ENCODE results near the gene CENPL. TPM values are rescaled to one million over a fixed set of nuclear protein-coding genes. Genes with fewer than 3 reads are reported as not detected.
"Not testable (repeated sequence)": the region's sequence is repeated elsewhere in the genome, so short reads cannot be mapped to it uniquely, and the experiment has no call there.

Gene CENPL
- total RNA-seq, 1 donor: 8.0 TPM

DNA sequence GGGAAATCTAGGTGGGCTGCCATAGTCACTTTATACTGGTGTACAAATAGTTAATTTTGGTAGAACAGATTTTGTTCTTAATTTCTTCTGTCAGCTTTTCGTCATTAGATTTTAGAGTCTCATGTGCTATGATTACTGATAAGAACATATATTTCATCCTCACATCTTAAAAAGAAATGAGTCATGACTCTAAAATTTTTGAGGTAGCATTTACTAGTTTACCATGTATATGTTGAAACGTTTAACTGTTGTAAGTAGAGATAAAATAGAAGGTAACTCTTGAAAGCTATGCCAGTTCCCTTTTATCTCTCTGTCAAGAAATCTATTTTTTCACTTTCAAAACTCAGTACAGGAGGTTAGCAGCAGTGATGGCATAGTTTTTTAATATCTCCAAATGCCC, 56.5 kb downstream of the CENPL start:
- Histone ChIP-seq H3K4me1 (ENCODE audit: insufficient read depth, low read length) (no peaks in the 10 kb centered on the region), H3K27me3 (ENCODE audit: insufficient read depth, low read length) (no peaks in the 10 kb centered on the region), H3K9me3 (ENCODE audit: low read depth, low read length) (no peaks in the 10 kb centered on the region), H2AFZ (ENCODE audit: low read length) (no peak overlapping the region), H3K4me3 (ENCODE audit: insufficient read depth, low read length) (no peak overlapping the region), H3K79me2 (ENCODE audit: insufficient read depth, low read length) (no peaks in the 10 kb centered on the region), H3K27ac (ENCODE audit: low read depth, low read length) (no peak overlapping the region), H3K36me3 (ENCODE audit: insufficient read depth, low read length) (peaks cover 6% of the 10 kb centered on the region), H4K20me1 (ENCODE audit: insufficient read depth, low read length) (no peaks in the 10 kb centered on the region), H3K4me2 (ENCODE audit: insufficient read depth, low read length) (no peak overlapping the region)
- no peak for DNase-seq (ENCODE audit: insufficient read length, low spot score, missing footprints)
- TF ChIP-seq, protein P1, sequence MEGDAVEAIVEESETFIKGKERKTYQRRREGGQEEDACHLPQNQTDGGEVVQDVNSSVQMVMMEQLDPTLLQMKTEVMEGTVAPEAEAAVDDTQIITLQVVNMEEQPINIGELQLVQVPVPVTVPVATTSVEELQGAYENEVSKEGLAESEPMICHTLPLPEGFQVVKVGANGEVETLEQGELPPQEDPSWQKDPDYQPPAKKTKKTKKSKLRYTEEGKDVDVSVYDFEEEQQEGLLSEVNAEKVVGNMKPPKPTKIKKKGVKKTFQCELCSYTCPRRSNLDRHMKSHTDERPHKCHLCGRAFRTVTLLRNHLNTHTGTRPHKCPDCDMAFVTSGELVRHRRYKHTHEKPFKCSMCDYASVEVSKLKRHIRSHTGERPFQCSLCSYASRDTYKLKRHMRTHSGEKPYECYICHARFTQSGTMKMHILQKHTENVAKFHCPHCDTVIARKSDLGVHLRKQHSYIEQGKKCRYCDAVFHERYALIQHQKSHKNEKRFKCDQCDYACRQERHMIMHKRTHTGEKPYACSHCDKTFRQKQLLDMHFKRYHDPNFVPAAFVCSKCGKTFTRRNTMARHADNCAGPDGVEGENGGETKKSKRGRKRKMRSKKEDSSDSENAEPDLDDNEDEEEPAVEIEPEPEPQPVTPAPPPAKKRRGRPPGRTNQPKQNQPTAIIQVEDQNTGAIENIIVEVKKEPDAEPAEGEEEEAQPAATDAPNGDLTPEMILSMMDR (IDR thresholded peaks at IDR 0.05; ENCODE audit: extremely low read depth, low read depth, low read length): no peak

DNA sequence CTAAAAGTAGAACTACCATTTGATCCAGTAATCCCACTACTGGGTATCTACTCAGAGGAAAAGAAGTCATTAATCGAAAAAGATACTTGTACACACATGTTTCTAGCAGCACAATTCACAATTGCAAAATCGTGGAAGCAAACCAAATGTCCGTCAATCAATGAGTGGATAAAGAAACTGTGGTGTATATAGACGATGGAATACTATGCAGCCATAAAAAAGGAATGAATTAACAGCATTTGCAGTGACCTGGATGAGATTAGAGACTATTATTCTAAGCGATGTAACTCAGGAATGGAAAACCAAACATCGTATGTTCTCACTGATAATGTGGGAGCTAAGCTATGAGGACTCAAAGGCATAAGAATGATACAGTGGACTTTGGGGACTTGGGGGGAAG, 60.4 kb downstream of the CENPL start:
- H3K4me2 ChIP-seq (ENCODE audit: insufficient read depth, low read length); H3K27ac ChIP-seq (ENCODE audit: low read depth, low read length); DNase-seq (ENCODE audit: insufficient read length, low spot score, missing footprints); H3K4me3 ChIP-seq (ENCODE audit: insufficient read depth, low read length); H2AFZ ChIP-seq (ENCODE audit: low read length); H3K4me1 ChIP-seq (ENCODE audit: insufficient read depth, low read length); H3K79me2 ChIP-seq (ENCODE audit: insufficient read depth, low read length); H3K9me3 ChIP-seq (ENCODE audit: low read depth, low read length); H4K20me1 ChIP-seq (ENCODE audit: insufficient read depth, low read length); H3K27me3 ChIP-seq (ENCODE audit: insufficient read depth, low read length); H3K36me3 ChIP-seq (ENCODE audit: insufficient read depth, low read length): not testable (repeated sequence)

DNA sequence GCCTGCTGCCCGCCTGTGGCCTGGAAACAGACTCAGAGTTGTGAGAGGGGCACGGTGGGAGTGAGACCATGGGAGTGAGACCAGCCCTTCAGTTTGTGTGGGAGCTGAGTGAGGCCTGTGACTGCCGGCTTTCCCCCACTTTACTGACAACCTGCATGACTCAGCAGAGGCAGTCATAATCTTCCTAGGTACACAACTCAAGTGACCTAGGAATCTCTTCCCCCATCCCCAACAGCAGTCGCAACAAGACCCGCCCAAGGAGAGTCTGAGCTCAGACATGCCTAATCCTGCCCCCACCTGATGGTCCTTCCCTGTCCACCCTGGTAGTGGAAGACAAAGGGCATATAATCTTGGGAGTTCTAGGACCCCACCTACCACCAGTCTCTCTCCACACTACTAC, 65.7 kb downstream of the CENPL start:
- no peaks in the 10 kb centered on the region for H3K27me3 ChIP-seq (ENCODE audit: insufficient read depth, low read length)
- no peak overlapping the region for H3K4me3 ChIP-seq (ENCODE audit: insufficient read depth, low read length)
- DNase-seq (ENCODE audit: insufficient read length, low spot score, missing footprints): no peak
- no peaks in the 10 kb centered on the region for H3K9me3 ChIP-seq (ENCODE audit: low read depth, low read length)
- peaks cover 37% of the 10 kb centered on the region for H3K36me3 ChIP-seq (ENCODE audit: insufficient read depth, low read length)
- no peaks in the 10 kb centered on the region for H4K20me1 ChIP-seq (ENCODE audit: insufficient read depth, low read length)
- H3K4me2 ChIP-seq (ENCODE audit: insufficient read depth, low read length): no peak overlapping the region
- no peaks in the 10 kb centered on the region for H3K79me2 ChIP-seq (ENCODE audit: insufficient read depth, low read length)
- TF ChIP-seq, protein P1 (IDR thresholded peaks at IDR 0.05; ENCODE audit: extremely low read depth, low read depth, low read length): no peak
- H3K27ac ChIP-seq (ENCODE audit: low read depth, low read length): no peak overlapping the region
- H2AFZ ChIP-seq (ENCODE audit: low read length): no peak overlapping the region
- H3K4me1 ChIP-seq (ENCODE audit: insufficient read depth, low read length): no peaks in the 10 kb centered on the region

DNA sequence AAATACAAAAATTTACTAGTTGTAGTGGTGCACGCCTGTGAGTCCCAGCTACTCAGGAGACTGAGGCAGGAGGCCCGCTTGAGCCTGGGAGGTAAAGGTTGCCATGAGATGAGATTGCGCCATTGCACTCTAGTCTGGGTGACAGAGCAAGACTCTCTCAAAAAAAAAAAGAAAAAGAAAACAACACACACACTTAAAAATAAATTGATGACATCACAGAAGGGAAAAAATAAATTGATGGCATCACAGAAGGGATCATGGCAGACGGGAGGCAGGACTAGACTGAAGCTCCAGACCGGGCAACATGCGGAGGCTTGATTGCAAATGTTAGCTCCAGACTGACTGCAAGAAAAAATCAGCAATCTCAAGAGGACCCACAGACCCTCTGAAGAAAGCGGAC, 66.6 kb downstream of the CENPL start:
- peaks cover 43% of the 10 kb centered on the region for H3K36me3 ChIP-seq (ENCODE audit: insufficient read depth, low read length)
- no peak overlapping the region for H2AFZ ChIP-seq (ENCODE audit: low read length)
- no peak overlapping the region for H3K27ac ChIP-seq (ENCODE audit: low read depth, low read length)
- H3K4me3 ChIP-seq (ENCODE audit: insufficient read depth, low read length): no peak overlapping the region
- no peaks in the 10 kb centered on the region for H3K79me2 ChIP-seq (ENCODE audit: insufficient read depth, low read length)
- no peak for DNase-seq (ENCODE audit: insufficient read length, low spot score, missing footprints)
- H4K20me1 ChIP-seq (ENCODE audit: insufficient read depth, low read length): no peaks in the 10 kb centered on the region
- H3K4me1 ChIP-seq (ENCODE audit: insufficient read depth, low read length): no peaks in the 10 kb centered on the region
- H3K9me3 ChIP-seq (ENCODE audit: low read depth, low read length): no peaks in the 10 kb centered on the region
- H3K27me3 ChIP-seq (ENCODE audit: insufficient read depth, low read length): no peaks in the 10 kb centered on the region
- TF ChIP-seq, protein P1 (IDR thresholded peaks at IDR 0.05; ENCODE audit: extremely low read depth, low read depth, low read length): no peak
- no peak overlapping the region for H3K4me2 ChIP-seq (ENCODE audit: insufficient read depth, low read length)
